Measurements from ENCODE around the gene LCN9. TPM values are rescaled to one million over a fixed set of nuclear protein-coding genes. Genes with fewer than 3 reads are reported as not detected.

The LCN9 gene
- total and polyA plus RNA-seq, 4 donors, result not detected

GRCh38 chr9:135704483-135704882 is 41.4 kb downstream of the LCN9 start:
- no peak overlapping the region for H3K27ac ChIP-seq (ENCODE audit: low read depth in 1 of 2, low read length in 2 of 2)
- peaks cover 2 to 6% (median 3%) of the 10 kb centered on the region in 4 donors for H3K27me3 ChIP-seq (ENCODE audit: control insufficient read depth in 4 of 4, insufficient read depth in 4 of 4, low read length in 3 of 4)
- H3K9ac ChIP-seq (ENCODE audit: low read depth in 1 of 2, low read length in 2 of 2), result no peak overlapping the region
- H3K4me1 ChIP-seq (ENCODE audit: control insufficient read depth in 4 of 4, insufficient read depth in 4 of 4, low read length in 3 of 4), result peaks cover 0 to 7% (median 0%) of the 10 kb centered on the region in 4 donors
- no peaks in the 10 kb centered on the region for H3K9me3 ChIP-seq (ENCODE audit: control insufficient read depth in 4 of 4, low read length in 3 of 4)
- H3K36me3 ChIP-seq (ENCODE audit: control insufficient read depth in 4 of 4, insufficient read depth in 3 of 4, low read depth in 1 of 4, low read length in 3 of 4), result no peaks in the 10 kb centered on the region
- H3K4me3 ChIP-seq (ENCODE audit: low read depth in 1 of 3, low read length in 3 of 3), result no peak overlapping the region
- no peak for DNase-seq (ENCODE audit: low spot score)
- TF ChIP-seq FOXA1 (IDR thresholded peaks at IDR 0.05) (no peak), EGR1 (IDR thresholded peaks at IDR 0.05; ENCODE audit: low read depth in 2 of 2) (no peak), NR2F2 (IDR thresholded peaks at IDR 0.05) (no peak), SP1 (IDR thresholded peaks at IDR 0.05) (no peak), REST (IDR thresholded peaks at IDR 0.05) (no peak), FOXA2 (IDR thresholded peaks at IDR 0.05) (no peak), ZBTB33 (IDR thresholded peaks at IDR 0.05) (no peak), HNF4G (IDR thresholded peaks at IDR 0.05) (no peak), CTCF (IDR thresholded peaks at IDR 0.05; ENCODE audit: low read depth, low read length, missing input control) (no peak), MAX (IDR thresholded peaks at IDR 0.05) (no peak), TAF1 (conservative IDR thresholded peaks at IDR 0.05) (no peak)
- 84% methylated on average over 5 of the region's 5 CpGs for WGBS

- Histone ChIP-seq H3K36me3 (ENCODE audit: control insufficient read depth in 4 of 4, insufficient read depth in 3 of 4, low read depth in 1 of 4, low read length in 3 of 4) (no peaks in the 10 kb centered on the region), H3K4me1 (ENCODE audit: control insufficient read depth in 4 of 4, insufficient read depth in 4 of 4, low read length in 3 of 4) (peaks cover 0 to 7% (median 0%) of the 10 kb centered on the region in 4 donors), H3K27me3 (ENCODE audit: control insufficient read depth in 4 of 4, insufficient read depth in 4 of 4, low read length in 3 of 4) (peaks cover 2 to 9% (median 3%) of the 10 kb centered on the region in 4 donors), H3K9ac (ENCODE audit: low read depth in 1 of 2, low read length in 2 of 2) (no peak overlapping the region), H3K4me3 (ENCODE audit: low read depth in 1 of 3, low read length in 3 of 3) (no peak overlapping the region), H3K27ac (ENCODE audit: low read depth in 1 of 2, low read length in 2 of 2) (no peak overlapping the region), H3K9me3 (ENCODE audit: control insufficient read depth in 4 of 4, low read length in 3 of 4) (no peaks in the 10 kb centered on the region)
- no peak for DNase-seq (ENCODE audit: low spot score)
- WGBS, result 69% methylated on average over 14 of the region's 14 CpGs
- TF ChIP-seq GABPA (IDR thresholded peaks at IDR 0.05 in 1 of 2, conservative IDR thresholded peaks at IDR 0.05 in 1 of 2) (no peak), SP1 (IDR thresholded peaks at IDR 0.05) (no peak), CTCF (IDR thresholded peaks at IDR 0.05; ENCODE audit: low read depth, low read length, missing input control) (no peak), REST (IDR thresholded peaks at IDR 0.05) (no peak), EGR1 (IDR thresholded peaks at IDR 0.05; ENCODE audit: low read depth in 2 of 2) (no peak), TAF1 (conservative IDR thresholded peaks at IDR 0.05) (no peak), YY1 (IDR thresholded peaks at IDR 0.05) (no peak), NR2F2 (IDR thresholded peaks at IDR 0.05) (no peak), HNF4G (IDR thresholded peaks at IDR 0.05) (no peak), JUND (IDR thresholded peaks at IDR 0.05) (no peak), FOXA1 (IDR thresholded peaks at IDR 0.05) (no peak), RAD21 (IDR thresholded peaks at IDR 0.05) (no peak), FOXA2 (IDR thresholded peaks at IDR 0.05) (no peak), RXRA (IDR thresholded peaks at IDR 0.05) (no peak)
Measured at GRCh38 chr9:135705376-135705775, 42.3 kb downstream of the LCN9 start.

Data from liver (tissue), 9 donors.